Esophagus muscularis mucosa (tissue), 4 donors: Measurements from ENCODE around the gene RUNX2. TPM values are rescaled to one million over a fixed set of nuclear protein-coding genes. Genes with fewer than 3 reads are reported as not detected.
A peak's percentile ranks its signal among the peaks of the same experiment; 100 is the strongest.

Experiments
- DNase-seq: peaks from one replicate; pipeline ENCODE4 v3.0.0-alpha.2; 2017; ENCODE audit errors: extremely low spot score
- H3K27ac ChIP-seq, 4 donors: fragments of 200-600 bp; sonication (generic); replicated peaks in 1 of 4; 1 replicate in 3 of 4; 2 replicates in 1 of 4; pipeline ENCODE4 v1.5.1; 2016 to 2019; ENCODE audit warnings: mild to moderate bottlenecking in 1 of 4
- H3K27me3 ChIP-seq, 4 donors: fragments of 200-600 bp; sonication (generic); one replicate each; pipeline versions ENCODE4 v1.5.1 to v1.6.0; 2016 to 2019
- H3K36me3 ChIP-seq, 4 donors: fragments of 200-600 bp; sonication (generic); one replicate each; pipeline ENCODE4 v1.5.1; 2016 to 2019
- H3K4me1 ChIP-seq, 4 donors: fragments of 200-600 bp; sonication (generic); one replicate each; pipeline ENCODE4 v1.5.1; 2016 to 2019
- H3K4me3 ChIP-seq, 4 donors: fragments of 200-600 bp; sonication (generic); 1 replicate in 2 of 4; 2 replicates in 2 of 4; pipeline ENCODE4 v1.5.1; 2016 to 2019; ENCODE audit warnings: mild to moderate bottlenecking in 4 of 4, moderate library complexity in 1 of 4
- H3K9me3 ChIP-seq, 4 donors: fragments of 200-600 bp; sonication (generic); 1 replicate in 3 of 4; 2 replicates in 1 of 4; pipeline ENCODE4 v1.5.1; 2016 to 2019
- EP300 ChIP-seq: sonication (generic); formaldehyde crosslinking; IDR thresholded peaks from one replicate; pipeline ENCODE4 v1.6.1; 2017; ENCODE audit warnings: antibody characterized with exemption
- POLR2A ChIP-seq: fragments of 450-650 bp; IDR thresholded peaks from one replicate; pipeline ENCODE4 v1.6.1; 2017; ENCODE audit warnings: antibody characterized with exemption, moderate library complexity, mild to moderate bottlenecking, low read depth
- POLR2AphosphoS5 ChIP-seq, 2 donors: sonication (generic); formaldehyde crosslinking; IDR thresholded peaks; one replicate each; pipeline ENCODE4 v1.6.1; 2017; ENCODE audit warnings: antibody characterized with exemption in 2 of 2
- WGBS: methylation state at CpG from one replicate; pipeline ENCODE4 v1.1.5; 2018; 5-methylcytosine and 5-hydroxymethylcytosine counted together
- intact Hi-C: fragments of 100-400 bp; cut with DNase I; formaldehyde crosslinking; loops from one replicate; pipeline ENCODE4 v1.15.1; 2023
- total RNA-seq, 4 donors: library from RNA; depleted of rRNA; stranded (reverse); fragments of >200 nt; gene quantifications; one replicate each; pipeline versions ENCODE4 v1.1.0 to v1.2.1, GENCODE V29; 2016
- TF ChIP-seq, protein P1 (sequence below), 3 experiments: fragments of 200-600 bp in 2 of 3; fragments of 450-650 bp in 1 of 3; sonication (generic) in 2 of 3; IDR thresholded peaks; one replicate each; pipeline ENCODE4 v1.5.1; 2017 to 2019; ENCODE audit warnings: antibody characterized with exemption in 3 of 3, mild to moderate bottlenecking in 2 of 3, moderate library complexity in 1 of 3

Gene RUNX2
- total RNA-seq, 4 donors from 2014 or later = 1.0 to 1.6 (median 1.4) TPM

DNA sequence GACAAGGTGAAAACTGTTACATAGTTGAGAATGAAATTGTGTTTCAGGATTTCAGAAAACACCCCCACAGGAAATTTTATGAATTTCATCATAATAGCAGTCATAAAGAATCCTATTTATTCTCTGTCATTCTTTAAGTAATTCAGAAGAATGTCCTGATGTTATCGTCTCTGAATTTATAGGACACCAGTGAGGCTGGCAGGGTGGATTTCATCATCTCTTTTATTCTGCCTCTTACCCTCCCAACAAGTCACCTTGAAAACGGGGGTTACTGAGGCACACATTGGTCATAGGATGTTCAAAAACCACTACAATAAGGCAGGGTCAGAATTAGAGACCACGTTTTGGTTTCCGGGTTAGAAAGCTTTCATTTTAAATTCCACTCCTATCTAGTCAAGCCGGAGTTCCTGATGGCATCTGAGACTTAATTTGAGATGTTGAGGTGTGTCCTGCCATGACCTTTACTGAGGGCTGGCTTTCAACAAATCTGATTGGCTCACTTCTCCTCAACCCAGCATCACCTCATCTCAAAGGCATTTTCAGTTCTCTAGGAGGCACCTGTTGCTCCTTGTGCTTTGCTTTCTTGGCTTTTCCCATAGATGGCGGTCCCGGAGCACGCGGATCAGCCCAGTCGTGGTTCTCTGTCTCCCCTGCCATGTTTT lies 280.3 kb downstream of the RUNX2 start:
- TF ChIP-seq EP300 (no peak), POLR2A (no peak), POLR2AphosphoS5 (IDR thresholded peaks at IDR 0.05) (no peak)
- TF ChIP-seq, protein P1, sequence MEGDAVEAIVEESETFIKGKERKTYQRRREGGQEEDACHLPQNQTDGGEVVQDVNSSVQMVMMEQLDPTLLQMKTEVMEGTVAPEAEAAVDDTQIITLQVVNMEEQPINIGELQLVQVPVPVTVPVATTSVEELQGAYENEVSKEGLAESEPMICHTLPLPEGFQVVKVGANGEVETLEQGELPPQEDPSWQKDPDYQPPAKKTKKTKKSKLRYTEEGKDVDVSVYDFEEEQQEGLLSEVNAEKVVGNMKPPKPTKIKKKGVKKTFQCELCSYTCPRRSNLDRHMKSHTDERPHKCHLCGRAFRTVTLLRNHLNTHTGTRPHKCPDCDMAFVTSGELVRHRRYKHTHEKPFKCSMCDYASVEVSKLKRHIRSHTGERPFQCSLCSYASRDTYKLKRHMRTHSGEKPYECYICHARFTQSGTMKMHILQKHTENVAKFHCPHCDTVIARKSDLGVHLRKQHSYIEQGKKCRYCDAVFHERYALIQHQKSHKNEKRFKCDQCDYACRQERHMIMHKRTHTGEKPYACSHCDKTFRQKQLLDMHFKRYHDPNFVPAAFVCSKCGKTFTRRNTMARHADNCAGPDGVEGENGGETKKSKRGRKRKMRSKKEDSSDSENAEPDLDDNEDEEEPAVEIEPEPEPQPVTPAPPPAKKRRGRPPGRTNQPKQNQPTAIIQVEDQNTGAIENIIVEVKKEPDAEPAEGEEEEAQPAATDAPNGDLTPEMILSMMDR (IDR thresholded peaks at IDR 0.05) = no peak
- H3K9me3 ChIP-seq = no peaks in the 10 kb centered on the region
- no peaks in the 10 kb centered on the region for H3K27me3 ChIP-seq
- H3K36me3 ChIP-seq = no peaks in the 10 kb centered on the region
- no peak overlapping the region for H3K27ac ChIP-seq
- DNase-seq = peak; percentile 47
- no peak overlapping the region for H3K4me3 ChIP-seq
- WGBS = 87% methylated on average over 10 of the region's 10 CpGs
- H3K4me1 ChIP-seq = no peaks in the 10 kb centered on the region
- intact Hi-C loops = no loop called here

DNA sequence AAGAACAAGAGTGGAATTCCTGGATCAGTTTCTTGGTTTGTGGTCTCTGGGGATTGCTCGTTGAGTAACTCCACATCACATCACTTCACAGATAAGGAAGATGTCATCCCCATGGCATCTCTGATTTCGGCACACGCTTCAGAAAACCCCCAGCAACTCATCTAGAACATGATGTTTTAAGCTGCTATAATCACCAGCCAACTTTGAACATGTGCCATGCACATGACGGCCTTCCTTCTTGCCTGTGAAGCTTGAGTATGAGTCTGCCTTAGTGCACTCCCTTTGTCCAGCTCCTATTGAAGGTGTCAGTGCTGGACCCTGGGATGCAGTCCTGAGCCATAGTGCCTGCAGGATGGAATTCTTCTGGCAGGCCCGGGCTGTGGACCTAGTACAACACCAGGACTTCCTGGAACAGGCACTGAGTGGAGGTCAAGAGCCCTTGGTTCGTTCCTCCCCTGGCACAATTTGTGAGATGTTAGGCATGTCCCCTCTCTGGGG lies 281.1 kb downstream of the RUNX2 start:
- WGBS = 77% methylated on average over 4 of the region's 6 CpGs
- H3K4me3 ChIP-seq = no peak overlapping the region
- no peaks in the 10 kb centered on the region for H3K9me3 ChIP-seq
- TF ChIP-seq, protein P1 (IDR thresholded peaks at IDR 0.05) = no peak
- TF ChIP-seq POLR2A = no peak
- TF ChIP-seq POLR2AphosphoS5 (IDR thresholded peaks at IDR 0.05) = no peak
- TF ChIP-seq EP300 = no peak
- intact Hi-C loops = no loop called here
- no peak overlapping the region for H3K27ac ChIP-seq
- H3K27me3 ChIP-seq = no peaks in the 10 kb centered on the region
- no peaks in the 10 kb centered on the region for H3K36me3 ChIP-seq
- peak; percentile 74 for DNase-seq
- peaks cover 0 to 2% (median 0%) of the 10 kb centered on the region in 4 donors for H3K4me1 ChIP-seq

DNA sequence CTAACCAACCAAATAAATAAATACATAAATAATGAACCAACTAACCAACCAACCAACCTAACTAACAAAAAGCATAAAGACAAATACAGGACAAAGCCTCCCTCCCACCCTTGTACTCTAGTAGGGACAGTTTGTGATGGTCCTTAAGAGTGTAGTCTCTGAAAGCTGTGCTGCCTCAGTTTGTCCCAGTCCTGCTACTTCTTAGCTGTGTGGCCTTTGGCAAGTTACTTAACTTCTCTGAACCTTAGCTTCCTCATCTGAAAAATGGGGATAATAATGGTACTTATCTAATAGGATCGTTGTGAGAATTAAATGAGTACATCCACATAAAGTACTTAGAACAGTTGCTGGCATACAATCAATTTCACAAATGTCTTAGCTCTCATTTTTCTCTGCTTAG lies 282.2 kb downstream of the RUNX2 start:
- TF ChIP-seq, protein P1 (IDR thresholded peaks at IDR 0.05) = no peak
- TF ChIP-seq POLR2A (no peak), POLR2AphosphoS5 (IDR thresholded peaks at IDR 0.05) (no peak), EP300 (no peak)
- WGBS = 82% methylated on average over 1 of the region's 1 CpG
- H3K4me3 ChIP-seq = no peak overlapping the region
- no peaks in the 10 kb centered on the region for H3K9me3 ChIP-seq
- intact Hi-C loops = no loop called here
- H3K27me3 ChIP-seq = no peaks in the 10 kb centered on the region
- peak; percentile 31 for DNase-seq
- peaks cover 0 to 2% (median 0%) of the 10 kb centered on the region in 4 donors for H3K4me1 ChIP-seq
- no peaks in the 10 kb centered on the region for H3K36me3 ChIP-seq
- no peak overlapping the region for H3K27ac ChIP-seq

DNA sequence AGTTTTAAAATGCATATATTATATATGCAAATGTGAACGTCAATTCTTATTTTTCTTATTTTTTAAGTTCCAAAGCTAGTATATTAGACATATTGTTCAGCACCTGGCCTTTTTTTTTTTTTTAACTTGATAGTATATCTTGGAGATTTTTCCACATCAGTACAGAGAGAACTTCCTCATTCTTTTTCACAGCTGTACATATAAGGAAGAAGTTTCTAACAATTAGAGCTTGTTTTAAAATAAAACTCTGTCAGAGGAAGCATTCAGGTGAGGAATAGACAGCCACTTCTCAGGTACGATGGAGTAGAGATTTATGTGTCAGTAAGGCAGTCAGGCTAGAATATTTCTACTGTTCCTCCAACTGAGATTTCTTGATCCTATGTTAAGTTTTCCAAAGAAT lies 282.7 kb downstream of the RUNX2 start:
- Histone ChIP-seq H3K36me3 (no peaks in the 10 kb centered on the region), H3K4me3 (no peak overlapping the region), H3K4me1 (peaks cover 0 to 2% (median 0%) of the 10 kb centered on the region in 4 donors), H3K27ac (no peak overlapping the region), H3K27me3 (no peaks in the 10 kb centered on the region), H3K9me3 (no peaks in the 10 kb centered on the region)
- intact Hi-C loops = no loop called here
- WGBS = 80% methylated on average over 2 of the region's 2 CpGs
- TF ChIP-seq POLR2AphosphoS5 (IDR thresholded peaks at IDR 0.05) (no peak), EP300 (no peak), POLR2A (no peak)
- TF ChIP-seq, protein P1 (IDR thresholded peaks at IDR 0.05) = no peak
- no peak for DNase-seq
